HepG2 (cell line): ENCODE results near the gene ATP6V0D1. TPM values are rescaled to one million over a fixed set of nuclear protein-coding genes. Genes with fewer than 3 reads are reported as not detected.

Experiments used
- ATAC-seq: fragments of 200-7000 bp; cut with Tn5 transposase; 3 replicates; pipeline ENCODE4 v1.9.1; 2020; ENCODE audit warnings: mild to moderate bottlenecking, moderate library complexity
- BruUV-seq: library from RNA; stranded (reverse); fragments of 400-500 nt; replicated peaks from 2 replicates; lab custom pipeline; 2021; lab: Mats Ljungman, UMichigan
- CTCF ChIA-PET: fragments of 300-600 bp; formaldehyde crosslinking; extraction: SDS; loops from one replicate; lab custom pipeline; 2021; ENCODE audit warnings: low total read pairs, inconsistent platforms, low intra/inter-chr PET ratio; lab: Yijun Ruan, JAX
- POLR2A ChIA-PET: fragments of 350-600 bp; sonication (Branson Sonifier 250); formaldehyde crosslinking; loops from one replicate; lab custom pipeline; 2020; ENCODE audit warnings: antibody characterized with exemption, inconsistent platforms; lab: Yijun Ruan, JAX
- DNase-seq: peaks from one replicate; pipeline ENCODE4 v3.0.0-alpha.2; 2015; ENCODE audit warnings: low spot score
- FAIRE-seq: peaks from 3 replicates; lab custom pipeline; 2011; peaks lifted over from hg19 to GRCh38; lab: Jason Lieb, UNC
- H2AFZ ChIP-seq: one replicate; pipeline ENCODE4 v1.6.1; 2011; ENCODE audit warnings: low read length, inconsistent platforms
- H3K27ac ChIP-seq: fragments of 300-600 bp; 3 replicates; pipeline ENCODE4 v1.8.0; 2011; ENCODE audit warnings: mixed run types, mild to moderate bottlenecking, mixed read lengths, low read length, inconsistent platforms; ENCODE audit not compliant: insufficient read depth; ENCODE audit errors: extremely low read length
- H3K27me3 ChIP-seq, 2 experiments: fragments of 200-600 bp in 1 of 2; 2 replicates in 1 of 2; 3 replicates in 1 of 2; pipeline versions ENCODE4 v1.6.0 to v1.8.0; 2011; ENCODE audit warnings: low read length in 2 of 2, mild to moderate bottlenecking in 2 of 2, moderate library complexity in 2 of 2, inconsistent platforms in 1 of 2; ENCODE audit not compliant: insufficient read depth in 2 of 2, control insufficient read depth in 1 of 2
- H3K36me3 ChIP-seq, 2 experiments: fragments of 200-600 bp in 1 of 2; replicated peaks in 1 of 2; 2 replicates in 1 of 2; 3 replicates in 1 of 2; pipeline versions ENCODE4 v1.5.1 to v1.8.0; 2011; ENCODE audit warnings: low read length in 2 of 2, inconsistent platforms in 1 of 2; ENCODE audit not compliant: insufficient read depth in 2 of 2, control insufficient read depth in 1 of 2
- H3K4me1 ChIP-seq: 2 replicates; pipeline ENCODE4 v1.5.1; 2012; ENCODE audit warnings: low read length, inconsistent platforms; ENCODE audit not compliant: insufficient read depth
- H3K4me2 ChIP-seq: 2 replicates; pipeline ENCODE4 v1.6.0; 2011; ENCODE audit warnings: low read depth, low read length, inconsistent platforms
- H3K4me3 ChIP-seq, 3 experiments: fragments of 200-600 bp in 1 of 3; sonication (generic), shearing (Covaris generic) in 1 of 3; replicated peaks in 1 of 3; 2 replicates each; pipeline ENCODE4 v1.5.1; 2011 to 2016; ENCODE audit warnings: low read length in 3 of 3, inconsistent platforms in 2 of 3, low read depth in 2 of 3, mild to moderate bottlenecking in 2 of 3, control low read depth in 1 of 3, mixed read lengths in 1 of 3; ENCODE audit not compliant: insufficient read depth in 1 of 3
- H3K79me2 ChIP-seq: one replicate; pipeline ENCODE4 v1.6.1; 2011; ENCODE audit warnings: low read length, inconsistent platforms; ENCODE audit not compliant: insufficient read depth
- H3K9ac ChIP-seq: 2 replicates; pipeline ENCODE4 v1.6.0; 2011; ENCODE audit warnings: mild to moderate bottlenecking, low read depth, low read length, inconsistent platforms; ENCODE audit not compliant: insufficient read depth
- H3K9me3 ChIP-seq: 2 replicates; pipeline ENCODE4 v1.5.1; 2012; ENCODE audit warnings: mild to moderate bottlenecking, low read length
- H4K20me1 ChIP-seq: 2 replicates; pipeline ENCODE4 v1.6.0; 2011; ENCODE audit warnings: inconsistent platforms, mild to moderate bottlenecking, low read length, moderate library complexity; ENCODE audit not compliant: insufficient read depth
- KAT7 ChIP-seq: IDR thresholded peaks from 2 replicates; pipeline ENCODE4 v1.6.1; 2018; ENCODE audit warnings: borderline replicate concordance, missing compliant biosample characterization
- NCOR1 ChIP-seq: fragments of 200-600 bp; sonication (generic); IDR thresholded peaks from 2 replicates; pipeline ENCODE4 v1.7.0; 2017; ENCODE audit warnings: antibody characterized with exemption, low read length, borderline replicate concordance
- PHF8 ChIP-seq: sonication (generic); formaldehyde crosslinking; IDR thresholded peaks from 2 replicates; pipeline ENCODE4 v1.5.0; 2020; ENCODE audit warnings: missing genetic modification reagents
- PTBP1 ChIP-seq: fragments of 200-400 bp; formaldehyde crosslinking; IDR thresholded peaks from 2 replicates; pipeline ENCODE4 v1.6.1; 2018; ENCODE audit warnings: low read length, low read depth; ENCODE audit not compliant: poor library complexity, severe bottlenecking
- ZFP91 ChIP-seq: sonication (generic); formaldehyde crosslinking; IDR thresholded peaks from 2 replicates; pipeline ENCODE4 v1.9.0; 2022; ENCODE audit warnings: missing genetic modification reagents, mild to moderate bottlenecking, borderline replicate concordance
- ZNF549 ChIP-seq: sonication (generic); formaldehyde crosslinking; IDR thresholded peaks from 2 replicates; pipeline ENCODE4 v1.5.0; 2020; ENCODE audit warnings: missing genetic modification reagents
- ZNF788 ChIP-seq: sonication (generic); formaldehyde crosslinking; IDR thresholded peaks from 2 replicates; pipeline ENCODE4 v1.5.0; 2020; ENCODE audit warnings: mild to moderate bottlenecking, missing genetic modification reagents, borderline replicate concordance
- ZSCAN22 ChIP-seq: sonication (generic); formaldehyde crosslinking; IDR thresholded peaks from 2 replicates; pipeline ENCODE4 v1.4.0; 2020; ENCODE audit warnings: mild to moderate bottlenecking, missing genetic modification reagents
- WGBS: methylation state at CpG from one replicate; pipeline ENCODE4 v1.1.6; 2017; ENCODE audit warnings: low lambda C conversion rate; 5-methylcytosine and 5-hydroxymethylcytosine counted together
- in situ Hi-C: cut with HindIII; loops from 2 replicates; pipeline ENCODE4 v1.10.0; 2017; ENCODE audit warnings: low pct_unique_long_range_greater_than_20kb; ENCODE audit not compliant: extremely low pct_ligation_motif_present
- intact Hi-C: fragments of 100-400 bp; cut with micrococcal nuclease; formaldehyde crosslinking; loops from one replicate; pipeline ENCODE4 v1.10.0; 2022; ENCODE audit not compliant: unreplicated experiment
- polyA plus RNA-seq, 8 experiments: library from polyadenylated mRNA; depleted of rRNA in 3 of 8; stranded (reverse) in 7 of 8; unstranded in 1 of 8; fragments of >200 nt; fragmentation: Illumina TruSeq in 4 of 8; extraction: Trizol in 4 of 8; gene quantifications; 2 replicates each; pipeline versions ENCODE4 v1.2.1 to v1.2.3, GENCODE V29; 2011 to 2016; ENCODE audit warnings: low read depth in 4 of 8, missing spikeins in 1 of 8, mixed read lengths in 1 of 8; ENCODE audit not compliant: insufficient read depth in 1 of 8
- total RNA-seq, 5 experiments: library from RNA; depleted of rRNA; stranded (reverse); fragments of >200 nt; fragmentation: Illumina TruSeq; extraction: Trizol; gene quantifications; 2 replicates each; pipeline ENCODE4 v1.2.3, GENCODE V29; 2016; ENCODE audit warnings: low read depth in 1 of 5

Gene ATP6V0D1
- total and polyA plus RNA-seq, 2 of the 13 experiments (the other 11 are each of a cell fraction or from before 2014, with no cell fraction given): 51.1 to 61.3 TPM

- TF ChIP-seq PTBP1: peak; percentile 55
- TF ChIP-seq ZNF549 (CRISPR knock-in tag): no peak
- TF ChIP-seq ZNF788 (CRISPR knock-in tag): 0 out of 2 replicates have a peak, but pooled peaks have one; percentile 15
- no peak for TF ChIP-seq KAT7 (CRISPR knock-in tag)
- TF ChIP-seq ZFP91 (CRISPR knock-in tag): 0 out of 2 replicates have a peak, but pooled peaks have one; percentile 15
- no peak for TF ChIP-seq ZSCAN22 (CRISPR knock-in tag)
- TF ChIP-seq NCOR1: no peak
- TF ChIP-seq PHF8 (CRISPR knock-in tag): peak; percentile 17; the same call in 1 of the 2 replicates
- Histone ChIP-seq H3K27ac (no peak overlapping the region), H2AFZ (no peak overlapping the region), H3K4me1 (peaks cover 44% of the 10 kb centered on the region), H4K20me1 (no peaks in the 10 kb centered on the region), H3K79me2 (no peaks in the 10 kb centered on the region), H3K27me3 (peaks cover 4 to 59% of the 10 kb centered on the region in 2 experiments; a peak in 4 of 5 replicates), H3K4me3 (peak overlapping the region in 1 of 3 experiments; percentile 73; a peak in 2 of 6 replicates), H3K36me3 (no peaks in the 10 kb centered on the region), H3K9ac (no peak overlapping the region), H3K4me2 (peak overlapping the region; percentile 56), H3K9me3 (no peaks in the 10 kb centered on the region)
- FAIRE-seq (no peak), ATAC-seq (no peak), DNase-seq (no peak)
- in situ Hi-C loops: no loop called here
- intact Hi-C loops: loop anchor here (1.0 to 2.0 kb wide), 2 partner anchors 44 to 67 kb away; partner anchors contain the start of genes KCTD19 and LRRC36
- WGBS: 59% methylated on average over 12 of the region's 20 CpGs
- ChIA-PET CTCF (interaction anchor here (0.9 to 2.5 kb wide), 3 partner anchors 45 to 114 kb away, joined by 3 to 13 read pairs (median 4); partner anchors contain the start of genes KCTD19, LRRC36 and PLEKHG4), POLR2A (no interaction called here)
- no TSS peak for BruUV-seq
These were observed 87.2 kb downstream of the ATP6V0D1 start for GRCh38 chr16:67393788-67394154.
